NCI-H226 (cell line): Measurements from ENCODE around the gene DALRD3.
A peak's percentile ranks its signal among the peaks of the same experiment; 100 is the strongest.
"Not testable (repeated sequence)": the region's sequence is repeated elsewhere in the genome, so short reads cannot be mapped to it uniquely, and the experiment has no call there.

Source experiments
- DNase-seq: peaks from one replicate; pipeline ENCODE4 v3.0.0-alpha.2; 2015

The DALRD3 gene

GRCh38 chr3:49021813-49022687 lies 3.7 kb upstream of the DALRD3 start, which contains the start of gene NDUFAF3:
TSS of gene NDUFAF3 (plus strand) at chr3:49022121. CDS start at chr3:49022145, 24 bp downstream.
- DNase-seq: peak; percentile 95

DNA sequence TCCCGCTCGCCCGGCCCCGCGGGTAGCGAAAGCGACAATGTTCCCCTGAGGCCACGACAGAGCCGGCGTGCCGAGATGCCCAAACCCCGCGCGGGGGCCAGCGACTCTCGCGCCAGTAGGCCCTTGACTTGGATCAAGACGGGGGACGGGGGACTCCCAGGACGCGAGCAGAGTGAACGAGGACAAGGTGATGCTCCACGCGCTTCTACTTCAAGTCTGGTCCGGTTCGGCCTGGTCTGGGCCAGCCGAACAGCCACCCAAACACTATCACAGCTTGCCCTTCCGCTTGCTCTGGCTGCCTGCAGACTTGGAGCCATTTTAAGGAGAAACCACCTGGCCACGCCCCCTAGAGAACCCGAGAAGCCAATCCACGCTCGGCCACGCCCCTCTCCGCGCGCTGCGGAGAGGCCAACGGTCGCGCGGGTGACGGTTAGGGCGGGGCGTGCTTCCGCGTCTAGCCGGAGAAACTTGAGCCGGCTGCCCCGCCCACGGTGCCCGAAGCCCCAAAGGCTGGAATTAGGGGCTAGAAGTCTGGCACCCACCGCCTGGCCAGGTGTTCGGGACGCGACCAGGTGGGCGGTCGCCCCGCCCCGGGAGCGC lies 2.9 kb upstream of the DALRD3 start:
- DNase-seq: peak; percentile 96

GRCh38 chr3:49020330-49021212 lies 2.2 kb upstream of the DALRD3 start:
- peak; percentile 18 for DNase-seq

- no peak for DNase-seq
Observed at GRCh38 chr3:49019941-49020329, 1.6 kb upstream of the DALRD3 start.

DNA sequence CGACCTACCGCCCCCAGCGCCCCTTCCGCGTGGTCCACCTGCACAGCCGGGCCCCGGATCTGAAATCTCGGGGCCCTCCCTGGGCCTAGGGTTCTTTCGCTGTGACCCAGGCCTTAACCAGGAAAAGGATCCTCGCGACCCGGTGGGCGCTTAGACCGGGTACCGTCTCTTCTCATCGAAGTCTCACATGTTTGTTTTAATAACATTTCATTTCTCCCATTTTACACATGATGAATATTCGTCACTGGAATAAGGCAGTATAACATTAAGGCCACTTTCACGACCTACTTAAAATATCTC lies 277 bp upstream of the DALRD3 start:
- no peak for DNase-seq

DNA sequence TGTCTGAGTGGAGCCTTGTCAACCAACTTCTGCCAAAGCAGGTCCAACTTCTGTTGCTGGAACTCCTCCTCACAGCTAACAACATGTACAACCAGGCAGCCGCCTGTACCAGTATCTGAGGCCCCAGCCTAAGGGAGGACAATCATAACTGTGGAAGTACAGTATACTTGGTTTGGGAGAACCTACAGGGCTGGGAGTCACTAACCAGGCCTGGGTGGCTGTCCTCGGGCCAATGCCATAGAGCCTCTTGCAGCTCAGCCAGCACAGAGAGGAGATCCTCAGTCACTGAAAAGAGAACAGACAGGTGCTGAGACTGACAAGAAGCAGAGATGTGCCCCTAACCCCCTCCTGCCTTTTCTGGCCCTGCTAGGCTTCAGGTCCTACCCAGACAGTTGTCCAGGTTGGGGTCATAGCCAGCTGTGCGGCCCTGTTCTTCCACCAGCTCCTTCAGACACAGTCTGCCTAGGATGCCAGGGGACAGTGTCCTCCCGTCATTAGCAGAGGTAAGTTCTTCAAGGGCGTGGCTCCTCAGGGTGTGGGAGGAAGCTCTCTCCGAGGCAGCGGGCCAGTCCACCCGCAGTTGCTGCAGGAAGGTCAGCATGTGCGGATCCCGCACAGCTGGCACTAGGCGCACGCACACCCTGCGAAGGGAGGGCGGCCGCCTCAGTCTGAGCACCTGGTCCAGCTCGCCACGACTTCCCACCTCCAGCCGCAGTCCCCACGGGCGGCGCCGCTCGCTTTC lies 980 bp downstream of the DALRD3 start:
- no peak for DNase-seq

DNA sequence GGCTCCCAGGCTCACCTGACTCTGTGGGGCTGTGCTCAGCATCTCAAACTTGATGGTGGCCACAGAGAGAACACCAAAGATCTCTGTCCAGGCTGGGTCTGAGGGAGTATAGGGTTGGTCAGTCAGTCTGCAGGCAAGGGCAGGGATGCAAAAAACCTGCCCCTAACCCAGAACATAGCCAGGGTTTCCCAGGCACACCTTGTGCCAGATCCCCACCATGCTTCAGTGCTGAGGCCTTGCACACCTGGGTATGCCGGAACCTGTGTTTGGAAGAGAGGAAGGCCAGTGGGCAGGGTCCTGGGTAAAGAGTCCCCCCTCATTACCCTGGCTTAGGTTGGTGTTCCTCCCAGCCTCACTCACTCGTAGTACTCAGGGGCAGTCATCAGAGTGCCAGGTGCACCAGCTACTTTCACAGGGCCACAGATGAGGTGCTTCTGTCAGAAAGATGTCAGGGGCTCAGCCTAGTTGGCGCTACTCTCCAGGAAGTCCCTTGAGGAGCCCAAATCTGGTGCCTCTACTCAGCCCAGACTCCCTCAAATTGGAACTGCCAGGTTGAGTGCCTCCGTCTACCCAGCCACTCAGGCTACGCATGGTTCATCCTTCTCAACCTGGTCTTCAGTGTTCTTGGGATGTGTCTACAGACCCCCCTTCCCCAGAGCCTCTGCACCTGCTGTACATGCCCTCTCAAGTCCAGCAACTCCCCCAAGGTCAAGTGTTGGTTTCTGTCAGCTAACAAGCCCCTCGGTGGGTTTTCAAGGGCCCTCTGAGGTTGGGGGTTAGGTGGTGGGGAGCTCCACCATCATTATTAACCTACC lies 1.8 kb downstream of the DALRD3 start:
- DNase-seq: no peak

GRCh38 chr3:49015765-49016164 lies 2.6 kb downstream of the DALRD3 start:
- no peak for DNase-seq

DNA sequence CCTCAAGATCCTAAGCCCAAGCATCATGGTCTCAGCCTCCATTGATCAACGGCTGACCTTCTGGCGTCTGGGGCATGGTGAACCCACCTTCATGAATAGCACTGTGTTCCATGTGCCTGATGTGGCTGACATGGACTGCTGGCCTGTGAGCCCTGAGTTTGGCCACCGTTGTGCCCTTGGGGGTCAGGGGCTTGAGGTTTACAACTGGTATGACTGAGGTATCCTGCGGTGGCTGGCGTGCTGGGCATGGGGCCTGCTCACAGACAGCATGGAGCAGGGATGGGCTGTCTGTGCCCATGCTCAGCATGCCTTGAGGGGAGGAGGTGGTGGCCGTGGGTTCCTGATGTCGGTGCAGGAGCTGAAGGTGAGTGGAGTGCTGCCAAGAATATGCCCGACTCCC lies 3.3 kb downstream of the DALRD3 start:
- no peak for DNase-seq

DNA sequence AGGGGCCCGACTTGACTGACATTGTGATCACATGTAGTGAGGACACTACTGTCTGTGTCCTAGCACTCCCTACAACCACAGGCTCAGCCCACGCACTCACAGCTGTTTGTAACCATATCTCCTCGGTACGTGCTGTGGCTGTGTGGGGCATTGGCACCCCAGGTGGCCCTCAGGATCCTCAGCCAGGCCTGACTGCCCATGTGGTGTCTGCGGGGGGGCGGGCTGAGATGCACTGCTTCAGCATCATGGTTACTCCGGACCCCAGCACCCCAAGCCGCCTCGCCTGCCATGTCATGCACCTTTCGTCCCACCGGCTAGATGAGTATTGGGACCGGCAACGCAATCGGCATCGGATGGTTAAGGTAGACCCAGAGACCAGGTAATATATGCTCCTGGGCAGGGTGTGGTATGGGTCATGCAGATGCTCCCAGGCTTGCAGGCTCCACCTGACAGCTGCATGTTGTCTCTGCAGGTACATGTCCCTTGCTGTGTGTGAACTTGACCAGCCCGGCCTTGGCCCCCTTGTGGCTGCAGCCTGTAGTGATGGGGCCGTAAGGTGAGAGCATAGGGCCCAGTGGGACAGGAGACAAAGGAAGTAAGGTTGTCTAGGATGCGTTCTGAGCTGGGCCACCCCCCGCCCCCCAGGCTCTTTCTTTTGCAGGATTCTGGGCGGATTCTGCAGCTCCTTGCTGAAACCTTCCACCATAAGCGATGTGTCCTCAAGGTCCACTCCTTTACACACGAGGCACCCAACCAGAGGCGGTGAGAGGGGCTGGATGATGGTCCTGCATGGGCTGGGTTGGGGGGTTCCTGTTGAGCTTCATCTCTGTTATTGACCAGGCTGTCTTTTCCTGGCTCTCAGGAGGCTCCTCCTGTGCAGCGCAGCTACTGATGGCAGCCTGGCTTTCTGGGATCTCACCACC lies 4.4 kb downstream of the DALRD3 start:
- no peak for DNase-seq

DNA sequence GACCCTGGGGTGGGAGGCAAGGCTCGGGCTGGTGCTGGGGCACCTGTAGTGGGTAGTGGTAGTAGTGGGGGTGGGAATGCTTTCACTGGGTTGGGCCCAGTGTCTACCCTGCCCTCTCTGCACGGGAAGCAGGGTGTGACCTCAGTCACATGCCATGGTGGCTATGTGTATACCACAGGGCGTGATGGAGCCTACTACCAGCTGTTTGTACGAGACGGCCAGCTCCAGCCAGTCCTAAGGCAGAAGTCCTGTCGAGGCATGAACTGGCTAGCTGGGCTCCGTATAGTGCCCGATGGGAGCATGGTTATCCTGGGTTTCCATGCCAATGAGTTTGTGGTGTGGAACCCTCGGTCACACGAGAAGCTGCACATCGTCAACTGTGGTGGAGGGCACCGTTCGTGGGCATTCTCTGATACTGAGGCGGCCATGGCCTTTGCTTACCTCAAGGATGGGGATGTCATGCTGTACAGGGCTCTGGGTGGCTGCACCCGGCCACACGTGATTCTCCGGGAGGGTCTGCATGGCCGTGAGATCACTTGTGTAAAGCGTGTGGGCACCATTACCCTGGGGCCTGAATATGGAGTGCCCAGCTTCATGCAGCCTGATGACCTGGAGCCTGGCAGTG lies 5.2 kb downstream of the DALRD3 start:
- no peak for DNase-seq

- no peak for DNase-seq
Observed at GRCh38 chr3:49012441-49013017, 5.9 kb downstream of the DALRD3 start.

GRCh38 chr3:49009396-49009795 lies 9.0 kb downstream of the DALRD3 start:
- DNase-seq: no peak

- not testable (repeated sequence) for DNase-seq
Observed at GRCh38 chr3:49008627-49009026, 9.8 kb downstream of the DALRD3 start.

- DNase-seq: peak; percentile 90
Observed at GRCh38 chr3:49007771-49008528, 10.4 kb downstream of the DALRD3 start.

DNA sequence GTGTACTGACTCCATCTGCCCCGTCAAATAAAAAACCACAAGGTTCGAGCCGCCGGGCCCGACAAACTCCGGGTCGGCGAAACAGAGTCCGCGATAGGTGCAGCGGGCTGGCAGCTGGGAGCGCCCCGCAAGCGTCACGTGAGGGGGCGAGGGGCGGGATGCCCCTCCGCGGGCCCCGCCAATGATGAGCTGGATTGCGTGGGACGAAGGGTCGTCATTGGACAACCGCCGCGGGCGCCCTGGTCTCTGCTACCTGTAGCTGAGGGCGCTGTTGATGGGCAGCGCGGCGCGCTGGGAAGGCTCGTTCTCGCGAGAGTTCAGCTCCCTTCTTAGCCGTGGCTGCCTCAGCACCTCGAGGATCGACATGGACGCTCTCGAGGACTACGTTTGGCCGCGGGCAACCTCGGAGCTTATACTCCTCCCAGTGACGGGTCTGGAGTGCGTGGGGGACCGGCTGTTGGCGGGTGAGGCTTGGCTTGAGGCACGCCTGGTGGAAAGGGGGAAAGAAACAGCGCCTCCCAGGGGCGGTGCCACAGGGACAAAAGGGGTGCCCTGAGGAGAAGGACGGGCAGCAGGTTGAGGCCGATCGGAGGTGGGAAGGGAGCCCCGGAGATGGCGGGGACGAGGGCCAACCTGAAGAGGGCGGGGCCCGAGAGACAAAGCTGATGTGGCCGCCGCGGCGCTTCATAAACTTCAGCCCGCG lies 11.2 kb downstream of the DALRD3 start, which contains the start of gene WDR6:
WDR6 (plus strand) TSS at position 324 of the 703 bp plus-strand sequence; CDS start at position 365, 41 bp downstream.
- DNase-seq: peak; percentile 99

- DNase-seq: no peak
Observed at GRCh38 chr3:49006408-49007067, 11.8 kb downstream of the DALRD3 start.

- no peak for DNase-seq
Observed at GRCh38 chr3:49005998-49006397, 12.4 kb downstream of the DALRD3 start.
